ENCODE results near the gene EGFR. TPM values are rescaled to one million over a fixed set of nuclear protein-coding genes. Genes with fewer than 3 reads are reported as not detected.
A peak's percentile ranks its signal among the peaks of the same experiment; 100 is the strongest.

The EGFR gene
- total and polyA plus RNA-seq, 5 donors from 2014 or later, result not detected

- H3K27ac ChIP-seq (ENCODE audit: insufficient read depth, low read length, poor library complexity, severe bottlenecking), result no peak overlapping the region
- no peaks in the 10 kb centered on the region for H3K27me3 ChIP-seq (ENCODE audit: control insufficient read depth, insufficient read depth, low read length)
- H3K27me3 Mint-ChIP-seq, result no peaks in the 10 kb centered on the region
- H3K9me3 Mint-ChIP-seq, result no peaks in the 10 kb centered on the region
- no peak overlapping the region for H3K4me3 ChIP-seq (ENCODE audit: low read depth, low read length)
- no peaks in the 10 kb centered on the region for H3K36me3 Mint-ChIP-seq
- no peak for DNase-seq
- no peaks in the 10 kb centered on the region for H3K4me1 ChIP-seq (ENCODE audit: control insufficient read depth, insufficient read depth, low read length, poor library complexity, severe bottlenecking)
- H3K27ac Mint-ChIP-seq, result no peak overlapping the region
- H3K4me3 Mint-ChIP-seq, result no peak overlapping the region
- H3K4me1 Mint-ChIP-seq, result no peaks in the 10 kb centered on the region
- no peaks in the 10 kb centered on the region for H3K9me3 ChIP-seq (ENCODE audit: control insufficient read depth in 2 of 2, low read length in 2 of 2)
- H3K36me3 ChIP-seq (ENCODE audit: control insufficient read depth, insufficient read depth, low read length), result no peaks in the 10 kb centered on the region
- no peak for ATAC-seq (ENCODE audit: low read depth in 2 of 2)
Measured at GRCh38 chr7:55212176-55212575, 193.4 kb downstream of the EGFR start.

- H3K4me3 ChIP-seq (ENCODE audit: low read depth, low read length), result no peak overlapping the region
- DNase-seq, result no peak
- no peaks in the 10 kb centered on the region for H3K36me3 ChIP-seq (ENCODE audit: control insufficient read depth, insufficient read depth, low read length)
- H3K4me1 ChIP-seq (ENCODE audit: control insufficient read depth, insufficient read depth, low read length, poor library complexity, severe bottlenecking), result no peaks in the 10 kb centered on the region
- H3K36me3 Mint-ChIP-seq, result no peaks in the 10 kb centered on the region
- H3K27me3 ChIP-seq (ENCODE audit: control insufficient read depth, insufficient read depth, low read length), result no peaks in the 10 kb centered on the region
- H3K27me3 Mint-ChIP-seq, result no peaks in the 10 kb centered on the region
- no peaks in the 10 kb centered on the region for H3K9me3 Mint-ChIP-seq
- no peak for ATAC-seq (ENCODE audit: low read depth in 2 of 2)
- no peaks in the 10 kb centered on the region for H3K4me1 Mint-ChIP-seq
- H3K27ac ChIP-seq (ENCODE audit: insufficient read depth, low read length, poor library complexity, severe bottlenecking), result no peak overlapping the region
- no peaks in the 10 kb centered on the region for H3K9me3 ChIP-seq (ENCODE audit: control insufficient read depth in 2 of 2, low read length in 2 of 2)
- H3K27ac Mint-ChIP-seq, result no peak overlapping the region
- H3K4me3 Mint-ChIP-seq, result no peak overlapping the region
Measured at GRCh38 chr7:55212838-55213237, 194.0 kb downstream of the EGFR start.

- Mint-ChIP-seq H3K27me3 (no peaks in the 10 kb centered on the region), H3K9me3 (no peaks in the 10 kb centered on the region), H3K4me3 (no peak overlapping the region), H3K27ac (no peak overlapping the region), H3K36me3 (no peaks in the 10 kb centered on the region), H3K4me1 (no peaks in the 10 kb centered on the region)
- ATAC-seq (ENCODE audit: low read depth in 2 of 2) (no peak), DNase-seq (no peak)
- H3K27ac ChIP-seq (ENCODE audit: insufficient read depth, low read length, poor library complexity, severe bottlenecking), result no peak overlapping the region
- H3K4me3 ChIP-seq (ENCODE audit: low read depth, low read length), result no peak overlapping the region
- H3K4me1 ChIP-seq (ENCODE audit: control insufficient read depth, insufficient read depth, low read length, poor library complexity, severe bottlenecking), result no peaks in the 10 kb centered on the region
- no peaks in the 10 kb centered on the region for H3K36me3 ChIP-seq (ENCODE audit: control insufficient read depth, insufficient read depth, low read length)
- H3K27me3 ChIP-seq (ENCODE audit: control insufficient read depth, insufficient read depth, low read length), result no peaks in the 10 kb centered on the region
- H3K9me3 ChIP-seq (ENCODE audit: control insufficient read depth in 2 of 2, low read length in 2 of 2), result no peaks in the 10 kb centered on the region
Measured at GRCh38 chr7:55214707-55215106, 195.9 kb downstream of the EGFR start.

- Mint-ChIP-seq H3K27ac (no peak overlapping the region), H3K4me3 (no peak overlapping the region), H3K27me3 (peaks cover 15% of the 10 kb centered on the region)
Measured at GRCh38 chr7:55223023-55223422, 204.2 kb downstream of the EGFR start.

DNA sequence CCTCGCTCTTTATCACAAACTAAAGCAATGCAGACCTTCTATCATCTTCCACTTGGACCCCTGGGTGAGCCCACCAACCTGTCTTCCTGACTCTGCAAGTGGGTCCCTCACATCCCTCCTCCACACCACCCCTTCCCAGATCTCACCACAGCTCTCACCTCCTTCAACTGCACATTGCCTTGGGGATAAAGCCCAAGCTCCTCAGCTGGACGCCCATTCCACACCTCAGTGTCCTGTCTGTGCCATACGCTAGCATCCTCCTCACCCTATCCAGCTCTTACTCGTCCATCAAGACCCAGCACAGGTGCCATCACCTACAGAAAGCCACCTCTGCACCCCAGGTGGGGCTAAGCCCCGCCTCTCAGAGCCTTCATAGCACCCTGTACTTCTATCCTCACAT lies 205.3 kb downstream of the EGFR start:
- H3K27ac Mint-ChIP-seq, result no peak overlapping the region
- no peak for ATAC-seq (ENCODE audit: low read depth in 2 of 2)

More at GRCh38 chr7:55223023-55223422, 204.2 kb downstream of the EGFR start:
- no peaks in the 10 kb centered on the region for H3K36me3 ChIP-seq (ENCODE audit: control insufficient read depth, insufficient read depth, low read length)
- ATAC-seq (ENCODE audit: low read depth in 2 of 2) (no peak), DNase-seq (no peak)
- Mint-ChIP-seq H3K9me3 (peaks cover 0 to 11% (median 0%) of the 10 kb centered on the region in 7 donors), H3K4me1 (no peaks in the 10 kb centered on the region), H3K36me3 (no peaks in the 10 kb centered on the region)
- no peak overlapping the region for H3K4me3 ChIP-seq (ENCODE audit: low read depth, low read length)
- no peak overlapping the region for H3K27ac ChIP-seq (ENCODE audit: insufficient read depth, low read length, poor library complexity, severe bottlenecking)
- no peaks in the 10 kb centered on the region for H3K27me3 ChIP-seq (ENCODE audit: control insufficient read depth, insufficient read depth, low read length)
- H3K9me3 ChIP-seq (ENCODE audit: control insufficient read depth in 2 of 2, low read length in 2 of 2), result no peaks in the 10 kb centered on the region
- H3K4me1 ChIP-seq (ENCODE audit: control insufficient read depth, insufficient read depth, low read length, poor library complexity, severe bottlenecking), result no peaks in the 10 kb centered on the region

DNA sequence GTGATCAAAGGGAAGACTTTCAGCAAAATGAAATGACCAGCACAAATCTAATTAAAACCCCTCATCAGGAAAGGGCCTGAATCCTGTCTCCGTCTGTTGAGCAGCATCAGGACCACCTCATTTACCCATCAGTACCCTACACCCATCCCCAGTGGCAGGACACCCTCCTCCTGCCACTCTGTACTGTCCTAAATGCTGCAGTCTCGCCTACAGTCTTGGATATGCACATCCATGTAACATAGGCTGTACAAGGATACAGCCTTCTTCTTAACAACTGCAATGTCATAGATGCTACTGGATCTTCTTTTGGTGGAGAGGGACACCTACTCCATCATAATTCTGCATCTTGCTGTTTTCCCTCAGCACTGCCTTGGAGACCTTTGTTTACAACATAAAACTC lies 206.0 kb downstream of the EGFR start:
- no peaks in the 10 kb centered on the region for H3K27me3 ChIP-seq (ENCODE audit: control insufficient read depth, insufficient read depth, low read length)
- no peaks in the 10 kb centered on the region for H3K36me3 ChIP-seq (ENCODE audit: control insufficient read depth, insufficient read depth, low read length)
- Mint-ChIP-seq H3K27ac (peak overlapping the region in 1 of 3 donors; percentile 28), H3K4me1 (no peaks in the 10 kb centered on the region), H3K4me3 (no peak overlapping the region), H3K9me3 (peaks cover 0 to 11% (median 4%) of the 10 kb centered on the region in 7 donors), H3K27me3 (peaks cover 20% of the 10 kb centered on the region), H3K36me3 (no peaks in the 10 kb centered on the region)
- ATAC-seq (ENCODE audit: low read depth in 2 of 2), result no peak
- no peak overlapping the region for H3K27ac ChIP-seq (ENCODE audit: insufficient read depth, low read length, poor library complexity, severe bottlenecking)
- no peaks in the 10 kb centered on the region for H3K9me3 ChIP-seq (ENCODE audit: control insufficient read depth in 2 of 2, low read length in 2 of 2)
- H3K4me3 ChIP-seq (ENCODE audit: low read depth, low read length), result no peak overlapping the region
- no peaks in the 10 kb centered on the region for H3K4me1 ChIP-seq (ENCODE audit: control insufficient read depth, insufficient read depth, low read length, poor library complexity, severe bottlenecking)
- DNase-seq, result no peak

More for the DNA sequence above, 205.3 kb downstream of the EGFR start:
- H3K36me3 Mint-ChIP-seq, result no peaks in the 10 kb centered on the region
- peaks cover 0 to 11% (median 2%) of the 10 kb centered on the region in 7 donors for H3K9me3 Mint-ChIP-seq
- Histone ChIP-seq H3K36me3 (ENCODE audit: control insufficient read depth, insufficient read depth, low read length) (no peaks in the 10 kb centered on the region), H3K27ac (ENCODE audit: insufficient read depth, low read length, poor library complexity, severe bottlenecking) (no peak overlapping the region), H3K4me3 (ENCODE audit: low read depth, low read length) (no peak overlapping the region), H3K4me1 (ENCODE audit: control insufficient read depth, insufficient read depth, low read length, poor library complexity, severe bottlenecking) (no peaks in the 10 kb centered on the region), H3K9me3 (ENCODE audit: control insufficient read depth in 2 of 2, low read length in 2 of 2) (no peaks in the 10 kb centered on the region), H3K27me3 (ENCODE audit: control insufficient read depth, insufficient read depth, low read length) (no peaks in the 10 kb centered on the region)
- no peaks in the 10 kb centered on the region for H3K4me1 Mint-ChIP-seq
- H3K27me3 Mint-ChIP-seq, result peaks cover 16% of the 10 kb centered on the region
- no peak for DNase-seq
- no peak overlapping the region for H3K4me3 Mint-ChIP-seq

DNA sequence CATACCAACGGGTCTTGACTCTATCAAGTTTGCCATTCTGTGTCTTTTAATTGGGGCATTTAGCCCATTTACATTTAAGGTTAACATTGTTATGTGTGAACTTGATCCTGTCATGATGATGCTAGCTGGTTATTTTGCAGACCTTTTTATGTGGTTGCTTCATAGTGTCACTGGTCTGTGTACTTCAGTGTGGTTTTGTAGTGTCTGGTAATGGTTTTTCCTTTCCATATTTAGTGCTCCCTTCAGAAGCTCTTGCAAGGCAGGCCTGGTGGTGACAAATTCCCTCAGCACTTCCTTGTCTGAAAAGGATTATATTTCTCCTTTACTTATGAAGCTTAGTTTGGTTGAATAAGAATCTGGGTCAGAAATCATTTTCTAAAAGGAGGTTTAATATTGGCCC lies 211.2 kb downstream of the EGFR start:
- H3K27me3 Mint-ChIP-seq, result peaks cover 15% of the 10 kb centered on the region
- H3K27ac Mint-ChIP-seq, result no peak overlapping the region
- no peak overlapping the region for H3K4me3 Mint-ChIP-seq
- no peak overlapping the region for H3K4me3 ChIP-seq (ENCODE audit: low read depth, low read length)
- no peaks in the 10 kb centered on the region for H3K4me1 ChIP-seq (ENCODE audit: control insufficient read depth, insufficient read depth, low read length, poor library complexity, severe bottlenecking)
- no peak for ATAC-seq (ENCODE audit: low read depth in 2 of 2)
- H3K36me3 Mint-ChIP-seq, result no peaks in the 10 kb centered on the region
- peaks cover 0 to 11% (median 5%) of the 10 kb centered on the region in 7 donors for H3K9me3 Mint-ChIP-seq
- no peaks in the 10 kb centered on the region for H3K4me1 Mint-ChIP-seq
- no peaks in the 10 kb centered on the region for H3K27me3 ChIP-seq (ENCODE audit: control insufficient read depth, insufficient read depth, low read length)
- no peaks in the 10 kb centered on the region for H3K9me3 ChIP-seq (ENCODE audit: control insufficient read depth in 2 of 2, low read length in 2 of 2)
- DNase-seq, result no peak
- H3K36me3 ChIP-seq (ENCODE audit: control insufficient read depth, insufficient read depth, low read length), result no peaks in the 10 kb centered on the region
- no peak overlapping the region for H3K27ac ChIP-seq (ENCODE audit: insufficient read depth, low read length, poor library complexity, severe bottlenecking)

GRCh38 chr7:55231736-55232280 lies 213.0 kb downstream of the EGFR start:
- H3K4me1 ChIP-seq (ENCODE audit: control insufficient read depth, insufficient read depth, low read length, poor library complexity, severe bottlenecking), result no peaks in the 10 kb centered on the region
- peaks cover 19% of the 10 kb centered on the region for H3K27me3 Mint-ChIP-seq
- no peak overlapping the region for H3K4me3 Mint-ChIP-seq
- no peak overlapping the region for H3K27ac ChIP-seq (ENCODE audit: insufficient read depth, low read length, poor library complexity, severe bottlenecking)
- no peaks in the 10 kb centered on the region for H3K36me3 ChIP-seq (ENCODE audit: control insufficient read depth, insufficient read depth, low read length)
- no peaks in the 10 kb centered on the region for H3K9me3 ChIP-seq (ENCODE audit: control insufficient read depth in 2 of 2, low read length in 2 of 2)
- DNase-seq, result no peak
- H3K9me3 Mint-ChIP-seq, result peaks cover 0 to 10% (median 5%) of the 10 kb centered on the region in 7 donors
- no peaks in the 10 kb centered on the region for H3K27me3 ChIP-seq (ENCODE audit: control insufficient read depth, insufficient read depth, low read length)
- H3K4me3 ChIP-seq (ENCODE audit: low read depth, low read length), result no peak overlapping the region
- H3K27ac Mint-ChIP-seq, result no peak overlapping the region
- no peaks in the 10 kb centered on the region for H3K36me3 Mint-ChIP-seq
- no peaks in the 10 kb centered on the region for H3K4me1 Mint-ChIP-seq
- ATAC-seq (ENCODE audit: low read depth in 2 of 2), result no peak

All from CD4-positive, CD25-positive, alpha-beta regulatory T cell (primary cell).